Tibial artery (tissue), 4 donors: ENCODE data around the gene CEACAM7.

Source experiments
- DNase-seq, 2 donors: peaks; one replicate each; pipeline ENCODE4 v3.0.0-alpha.2; 2019
- H3K27ac ChIP-seq, 2 donors: fragments of 200-600 bp; sonication (generic) in 1 of 2; 1 replicate in 1 of 2; 2 replicates in 1 of 2; pipeline ENCODE4 v1.5.1; 2018 to 2019; ENCODE audit warnings: mild to moderate bottlenecking in 1 of 2
- H3K27me3 ChIP-seq, 2 donors: fragments of 200-600 bp; sonication (generic) in 1 of 2; one replicate each; pipeline versions ENCODE4 v1.5.1 to v1.6.0; 2016 to 2019
- H3K36me3 ChIP-seq, 3 donors: fragments of 200-600 bp; sonication (generic) in 2 of 3; one replicate each; pipeline ENCODE4 v1.5.1; 2016 to 2019; ENCODE audit warnings: mild to moderate bottlenecking in 2 of 3
- H3K4me1 ChIP-seq, 4 donors: fragments of 200-600 bp; sonication (generic) in 2 of 4; 1 replicate in 3 of 4; 2 replicates in 1 of 4; pipeline ENCODE4 v1.5.1; 2016 to 2019
- H3K4me3 ChIP-seq, 2 donors: fragments of 200-600 bp; sonication (generic) in 1 of 2; 1 replicate in 1 of 2; 2 replicates in 1 of 2; pipeline ENCODE4 v1.5.1; 2018 to 2019; ENCODE audit warnings: mild to moderate bottlenecking in 2 of 2
- H3K9me3 ChIP-seq, 3 donors: fragments of 200-600 bp; sonication (generic) in 1 of 3; one replicate each; pipeline ENCODE4 v1.5.1; 2016 to 2019
- CTCF ChIP-seq, 2 experiments: fragments of 200-600 bp in 1 of 2; fragments of 450-650 bp in 1 of 2; IDR thresholded peaks; one replicate each; pipeline ENCODE4 v1.5.1; 2017 to 2019; ENCODE audit warnings: antibody characterized with exemption in 2 of 2, mild to moderate bottlenecking in 1 of 2, moderate library complexity in 1 of 2
- intact Hi-C: fragments of 100-400 bp; cut with DNase I; formaldehyde crosslinking; loops from one replicate; pipeline ENCODE4 v1.15.0; 2023; ENCODE audit warnings: low total_unique reads

The CEACAM7 gene

DNA sequence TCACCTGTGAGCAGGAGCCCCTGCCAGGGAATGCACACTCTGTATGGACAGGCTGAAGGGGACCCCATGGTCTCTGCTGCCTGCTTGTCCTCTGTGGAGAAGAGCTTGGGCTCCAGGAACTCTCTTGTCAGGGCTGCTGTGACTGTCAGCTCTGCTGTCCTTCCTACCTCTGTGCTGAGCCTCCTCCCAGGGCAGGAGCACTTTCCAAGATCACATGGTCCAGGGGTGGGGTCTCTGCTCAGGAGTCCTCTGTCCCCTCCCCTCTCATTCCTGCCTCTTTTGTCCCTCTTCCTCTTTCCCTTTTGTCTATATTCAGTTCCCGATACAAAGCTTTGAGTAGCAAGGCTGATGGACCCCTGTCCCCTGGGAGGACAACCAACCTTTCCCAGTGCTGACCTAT is at the start of gene CEACAM7:
TSS of gene CEACAM7 (minus strand) at position 173 of the 400 bp plus-strand sequence. CDS start at position 68, 105 bp downstream.
- H3K4me1 ChIP-seq, result no peaks in the 10 kb centered on the region
- H3K27ac ChIP-seq, result no peak within 1 kb of the TSS
- H3K9me3 ChIP-seq, result peaks cover 0 to 15% (median 7%) of the 10 kb centered on the region in 3 donors
- no peak for DNase-seq
- H3K27me3 ChIP-seq, result no peaks in the 10 kb centered on the region
- H3K36me3 ChIP-seq, result no peaks in the 10 kb centered on the region
- H3K4me3 ChIP-seq, result no peak within 1 kb of the TSS
- intact Hi-C loops, result no loop called here
- no peak for TF ChIP-seq CTCF (IDR thresholded peaks at IDR 0.05)

DNA sequence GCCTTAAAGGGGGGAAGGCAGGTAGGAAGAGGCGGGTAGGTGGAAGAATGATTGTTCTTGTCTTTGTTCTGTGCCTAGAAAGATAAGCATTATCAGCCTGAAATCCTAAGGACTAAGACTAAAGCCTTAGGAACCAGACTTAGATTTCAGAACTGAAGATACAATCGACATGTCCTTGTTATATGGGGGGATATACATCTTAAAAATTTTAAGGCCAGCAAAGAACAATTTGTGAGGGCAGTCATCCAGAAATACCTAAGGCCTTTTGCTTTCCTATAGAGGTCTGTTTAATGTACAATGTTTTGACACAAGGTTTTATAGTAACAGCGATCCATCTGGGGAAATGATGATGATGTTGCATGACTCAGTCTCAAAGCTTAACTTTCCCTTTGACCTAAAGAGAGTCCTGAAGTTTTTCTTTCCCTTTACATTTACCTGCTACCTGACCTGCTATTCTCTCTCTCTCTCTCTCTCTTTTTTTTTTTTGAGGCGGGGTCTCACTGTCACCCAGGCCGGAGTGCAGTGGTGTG is 47.1 kb upstream of the CEACAM7 start:
- no peak for TF ChIP-seq CTCF (IDR thresholded peaks at IDR 0.05)
- H3K4me3 ChIP-seq, result no peak overlapping the region
- H3K27ac ChIP-seq, result no peak overlapping the region
- no peak for DNase-seq
- H3K9me3 ChIP-seq, result no peaks in the 10 kb centered on the region
- H3K27me3 ChIP-seq, result no peaks in the 10 kb centered on the region
- H3K4me1 ChIP-seq, result no peaks in the 10 kb centered on the region
- no peaks in the 10 kb centered on the region for H3K36me3 ChIP-seq
- intact Hi-C loops, result no loop called here

GRCh38 chr19:41734585-41734984 is 46.5 kb upstream of the CEACAM7 start:
- H3K4me3 ChIP-seq, result no peak overlapping the region
- no peaks in the 10 kb centered on the region for H3K9me3 ChIP-seq
- no peaks in the 10 kb centered on the region for H3K4me1 ChIP-seq
- H3K36me3 ChIP-seq, result no peaks in the 10 kb centered on the region
- no peak for TF ChIP-seq CTCF (IDR thresholded peaks at IDR 0.05)
- DNase-seq, result no peak
- intact Hi-C loops, result no loop called here
- no peak overlapping the region for H3K27ac ChIP-seq
- H3K27me3 ChIP-seq, result no peaks in the 10 kb centered on the region

GRCh38 chr19:41734156-41734555 is 46.1 kb upstream of the CEACAM7 start:
- Histone ChIP-seq H3K27me3 (no peaks in the 10 kb centered on the region), H3K27ac (no peak overlapping the region), H3K4me1 (no peaks in the 10 kb centered on the region), H3K9me3 (no peaks in the 10 kb centered on the region), H3K36me3 (no peaks in the 10 kb centered on the region), H3K4me3 (no peak overlapping the region)
- intact Hi-C loops, result no loop called here
- TF ChIP-seq CTCF (IDR thresholded peaks at IDR 0.05), result no peak
- no peak for DNase-seq

GRCh38 chr19:41726493-41726892 is 38.4 kb upstream of the CEACAM7 start:
- H3K4me1 ChIP-seq, result no peaks in the 10 kb centered on the region
- intact Hi-C loops, result no loop called here
- TF ChIP-seq CTCF (IDR thresholded peaks at IDR 0.05), result no peak
- H3K27ac ChIP-seq, result no peak overlapping the region
- H3K4me3 ChIP-seq, result no peak overlapping the region
- no peak for DNase-seq
- H3K27me3 ChIP-seq, result no peaks in the 10 kb centered on the region
- H3K9me3 ChIP-seq, result no peaks in the 10 kb centered on the region
- H3K36me3 ChIP-seq, result no peaks in the 10 kb centered on the region

- no peaks in the 10 kb centered on the region for H3K4me1 ChIP-seq
- TF ChIP-seq CTCF (IDR thresholded peaks at IDR 0.05), result no peak
- no peak for DNase-seq
Measured at GRCh38 chr19:41720103-41720502, 32.0 kb upstream of the CEACAM7 start.

More at GRCh38 chr19:41720103-41720502, 32.0 kb upstream of the CEACAM7 start:
- Histone ChIP-seq H3K36me3 (no peaks in the 10 kb centered on the region), H3K4me3 (no peak overlapping the region), H3K27me3 (peaks cover 0 to 5% of the 10 kb centered on the region in 2 donors), H3K9me3 (no peaks in the 10 kb centered on the region), H3K27ac (no peak overlapping the region)
- intact Hi-C loops, result no loop called here
